GM12891 (cell line): ENCODE results near the gene NF1.

Experiments
- PAX5 ChIP-seq: IDR thresholded peaks from 2 replicates; pipeline ENCODE4 v1.6.1; 2011; ENCODE audit warnings: low read length, moderate library complexity, mild to moderate bottlenecking; ENCODE audit not compliant: insufficient read depth, severe bottlenecking
- POLR2A ChIP-seq: IDR thresholded peaks from 2 replicates; pipeline ENCODE4 v1.6.1; 2011; ENCODE audit warnings: low read depth, low read length, control low read depth
- POLR2AphosphoS5 ChIP-seq: IDR thresholded peaks from 2 replicates; pipeline ENCODE4 v1.6.1; 2011; ENCODE audit warnings: low read depth, low read length, control low read depth
- POU2F2 ChIP-seq: IDR thresholded peaks from 2 replicates; pipeline ENCODE4 v1.6.1; 2011; ENCODE audit warnings: low read depth, mild to moderate bottlenecking, control low read depth, low read length, moderate library complexity
- SPI1 ChIP-seq: IDR thresholded peaks from 2 replicates; pipeline ENCODE4 v1.6.1; 2011; ENCODE audit warnings: low read depth, low read length, control low read depth
- TAF1 ChIP-seq: IDR thresholded peaks from 2 replicates; pipeline ENCODE4 v1.6.1; 2011; ENCODE audit warnings: low read depth, low read length, control low read depth

- TF ChIP-seq POLR2AphosphoS5: no peak
- no peak for TF ChIP-seq POLR2A
- no peak for TF ChIP-seq TAF1
- TF ChIP-seq POU2F2: no peak
- no peak for TF ChIP-seq PAX5
- no peak for TF ChIP-seq SPI1
These were observed 200.2 kb downstream of the NF1 start for GRCh38 chr17:31294820-31295488.
